ENCODE results near the gene DDX21.
"Not testable (repeated sequence)": the region's sequence is repeated elsewhere in the genome, so short reads cannot be mapped to it uniquely, and the experiment has no call there.

DDX21 gene

GRCh38 chr10:68955832-68956532 is at the start of gene DDX21:
Gene DDX21 (plus strand): TSS chr10:68956170. CDS start chr10:68956226, 56 bp downstream.
- peak; percentile 71 for DNase-seq

GRCh38 chr10:68924593-68924992 is 31.4 kb upstream of the DDX21 start:
- no peak for DNase-seq

GRCh38 chr10:68925489-68925888 is 30.5 kb upstream of the DDX21 start:
- no peak for DNase-seq

GRCh38 chr10:68929157-68929556 is 26.8 kb upstream of the DDX21 start:
- not testable (repeated sequence) for DNase-seq

GRCh38 chr10:68929888-68930287 is 26.1 kb upstream of the DDX21 start:
- not testable (repeated sequence) for DNase-seq

- not testable (repeated sequence) for DNase-seq
These were observed 23.1 kb upstream of the DDX21 start for GRCh38 chr10:68932860-68933259.

- DNase-seq = no peak
These were observed 21.0 kb upstream of the DDX21 start for GRCh38 chr10:68934994-68935393.

- DNase-seq = no peak
These were observed 17.9 kb upstream of the DDX21 start for GRCh38 chr10:68938117-68938516.

- no peak for DNase-seq
These were observed 17.1 kb upstream of the DDX21 start for GRCh38 chr10:68938884-68939283.

GRCh38 chr10:68940917-68941316 is 15.1 kb upstream of the DDX21 start:
- DNase-seq = not testable (repeated sequence)

- no peak for DNase-seq
These were observed 5.4 kb upstream of the DDX21 start for GRCh38 chr10:68950598-68950997.

GRCh38 chr10:68954904-68955303 is 1.1 kb upstream of the DDX21 start:
- no peak for DNase-seq

GRCh38 chr10:68955355-68955831 is 577 bp upstream of the DDX21 start:
- DNase-seq = peak; percentile 3

GRCh38 chr10:68957284-68957615 is 1.3 kb downstream of the DDX21 start:
- no peak for DNase-seq

GRCh38 chr10:68957654-68958053 is 1.7 kb downstream of the DDX21 start:
- no peak for DNase-seq

- no peak for DNase-seq
These were observed 3.9 kb downstream of the DDX21 start for GRCh38 chr10:68959695-68960527.

- DNase-seq = no peak
These were observed 7.2 kb downstream of the DDX21 start for GRCh38 chr10:68963151-68963550.

GRCh38 chr10:68973975-68974374 is 18.0 kb downstream of the DDX21 start:
- DNase-seq = no peak

- not testable (repeated sequence) for DNase-seq
These were observed 20.0 kb downstream of the DDX21 start for GRCh38 chr10:68975936-68976473.

- DNase-seq = not testable (repeated sequence)
These were observed 23.8 kb downstream of the DDX21 start for GRCh38 chr10:68979738-68980137.

- DNase-seq = no peak
These were observed 25.1 kb downstream of the DDX21 start for GRCh38 chr10:68981074-68981473.

- DNase-seq = no peak
These were observed 26.4 kb downstream of the DDX21 start for GRCh38 chr10:68982389-68982788.

GRCh38 chr10:68987611-68988010 is 31.6 kb downstream of the DDX21 start:
- no peak for DNase-seq

Measured in COR-L47 (cell line).